K562 (cell line): ENCODE measurements around the gene CYBRD1. TPM values are rescaled to one million over a fixed set of nuclear protein-coding genes. Genes with fewer than 3 reads are reported as not detected.

Experiments
- CXXC5 ChIP-seq: fragments of 250-450 bp; sonication (Bioruptor Pico); IDR thresholded peaks from 2 replicates; pipeline ENCODE4 v1.8.0; 2022; ENCODE audit warnings: inconsistent platforms, mild to moderate bottlenecking, moderate library complexity
- ERF ChIP-seq: fragments of 450-650 bp; formaldehyde crosslinking; IDR thresholded peaks from 2 replicates; pipeline ENCODE4 v1.4.0; 2020; ENCODE audit warnings: mild to moderate bottlenecking, mixed read lengths
- GATA2 ChIP-seq: sonication (generic); formaldehyde crosslinking; IDR thresholded peaks from 2 replicates; pipeline ENCODE4 v1.4.0; 2020; ENCODE audit warnings: mild to moderate bottlenecking, missing genetic modification reagents
- GATAD2B ChIP-seq: fragments of 450-650 bp; IDR thresholded peaks from 2 replicates; pipeline ENCODE4 v1.6.1; 2017; ENCODE audit warnings: mild to moderate bottlenecking, borderline replicate concordance
- GTF2A2 ChIP-seq: IDR thresholded peaks from 2 replicates; pipeline ENCODE4 v1.6.1; 2016; ENCODE audit warnings: mild to moderate bottlenecking, missing genetic modification characterization, missing compliant biosample characterization
- HSF4 ChIP-seq: fragments of 250-450 bp; sonication (Bioruptor Pico); IDR thresholded peaks from 2 replicates; pipeline ENCODE4 v2.1.2; 2022; ENCODE audit warnings: mild to moderate bottlenecking, moderate library complexity, borderline replicate concordance
- LEF1 ChIP-seq: fragments of 450-650 bp; IDR thresholded peaks from 2 replicates; pipeline ENCODE4 v1.6.1; 2016; ENCODE audit warnings: mild to moderate bottlenecking
- PHF8 ChIP-seq: fragments of 200-600 bp; sonication (generic); IDR thresholded peaks from 2 replicates; pipeline ENCODE4 v1.6.1; 2012; ENCODE audit warnings: mixed run types, mild to moderate bottlenecking, inconsistent platforms, low read length, moderate library complexity, borderline replicate concordance
- POU5F1 ChIP-seq: fragments of 150-350 bp; IDR thresholded peaks from 2 replicates; pipeline ENCODE4 v1.6.1; 2014; ENCODE audit warnings: borderline replicate concordance, low read length, low read depth, mild to moderate bottlenecking; ENCODE audit not compliant: partially characterized antibody
- SLC30A9 ChIP-seq: fragments of 250-450 bp; sonication (Bioruptor Pico); IDR thresholded peaks from 2 replicates; pipeline ENCODE4 v1.8.0; 2022; ENCODE audit warnings: mild to moderate bottlenecking, moderate library complexity
- SP1 ChIP-seq: sonication (generic); formaldehyde crosslinking; IDR thresholded peaks from 2 replicates; pipeline ENCODE4 v1.8.1; 2022; ENCODE audit warnings: mild to moderate bottlenecking, missing genetic modification reagents
- ZKSCAN8 ChIP-seq: fragments of 200-800 bp; sonication (Bioruptor generic); IDR thresholded peaks from 2 replicates; pipeline ENCODE4 v1.6.1; 2016; ENCODE audit warnings: missing genetic modification characterization, missing compliant biosample characterization
- ZNF699 ChIP-seq: fragments of 250-450 bp; sonication (Bioruptor Pico); IDR thresholded peaks from 2 replicates; pipeline ENCODE4 v1.8.0; 2021; ENCODE audit warnings: mild to moderate bottlenecking, moderate library complexity; ENCODE audit not compliant: insufficient replicate concordance
- ZNF717 ChIP-seq: fragments of 250-450 bp; sonication (Bioruptor Pico); IDR thresholded peaks from 2 replicates; pipeline ENCODE4 v1.5.0; 2021
- ZNF79 ChIP-seq: fragments of 250-450 bp; sonication (Bioruptor Pico); IDR thresholded peaks from 2 replicates; pipeline ENCODE4 v1.4.0; 2020; ENCODE audit warnings: low read depth, mild to moderate bottlenecking, moderate library complexity
- polyA plus RNA-seq, 8 experiments: library from polyadenylated mRNA; depleted of rRNA in 4 of 8; stranded (reverse) in 5 of 8; unstranded in 3 of 8; fragments of >200 nt; fragmentation: Nextera tagmentation in 2 of 8; fragmentation: Illumina TruSeq in 1 of 8; extraction: Ambion mirVana in 2 of 8; extraction: Trizol in 1 of 8; gene quantifications; 2 replicates each; pipeline versions ENCODE4 v1.2.1 to v1.2.3, GENCODE V29; 2011 to 2014; ENCODE audit warnings: inconsistent platforms in 1 of 8, missing spikeins in 1 of 8
- total RNA-seq, 7 experiments: library from RNA; depleted of rRNA in 6 of 7; stranded (reverse); fragments of >200 nt in 6 of 7; fragmentation: Illumina TruSeq in 2 of 7; extraction: Trizol in 2 of 7; gene quantifications; 2 replicates each; pipeline versions ENCODE4 v1.2.1 to v1.2.3, GENCODE V29; 2011 to 2021; ENCODE audit warnings: low replicate concordance in 1 of 7
- TF ChIP-seq, protein P1 (sequence below): sonication (generic); formaldehyde crosslinking; IDR thresholded peaks from 2 replicates; pipeline ENCODE4 v1.8.0; 2023; ENCODE audit warnings: missing genetic modification reagents, mild to moderate bottlenecking, borderline replicate concordance
- TF ChIP-seq, protein P2 (sequence below): IDR thresholded peaks from 2 replicates; pipeline ENCODE4 v1.6.1; 2014; ENCODE audit warnings: antibody characterized with exemption
- TF ChIP-seq, protein P3 (sequence below): sonication (generic); formaldehyde crosslinking; IDR thresholded peaks from 2 replicates; pipeline ENCODE4 v1.9.0; 2022; ENCODE audit warnings: mild to moderate bottlenecking, missing genetic modification reagents
- TF ChIP-seq, protein P4 (sequence below): fragments of 450-650 bp; formaldehyde crosslinking; IDR thresholded peaks from 2 replicates; pipeline ENCODE4 v1.4.0; 2020; ENCODE audit warnings: mild to moderate bottlenecking, moderate library complexity

Gene CYBRD1
- total and polyA plus RNA-seq, 9 of the 15 experiments (the other 6 are each of a cell fraction or from before 2014, with no cell fraction given) = 9.6 to 22.4 (median 15.6) TPM

DNA sequence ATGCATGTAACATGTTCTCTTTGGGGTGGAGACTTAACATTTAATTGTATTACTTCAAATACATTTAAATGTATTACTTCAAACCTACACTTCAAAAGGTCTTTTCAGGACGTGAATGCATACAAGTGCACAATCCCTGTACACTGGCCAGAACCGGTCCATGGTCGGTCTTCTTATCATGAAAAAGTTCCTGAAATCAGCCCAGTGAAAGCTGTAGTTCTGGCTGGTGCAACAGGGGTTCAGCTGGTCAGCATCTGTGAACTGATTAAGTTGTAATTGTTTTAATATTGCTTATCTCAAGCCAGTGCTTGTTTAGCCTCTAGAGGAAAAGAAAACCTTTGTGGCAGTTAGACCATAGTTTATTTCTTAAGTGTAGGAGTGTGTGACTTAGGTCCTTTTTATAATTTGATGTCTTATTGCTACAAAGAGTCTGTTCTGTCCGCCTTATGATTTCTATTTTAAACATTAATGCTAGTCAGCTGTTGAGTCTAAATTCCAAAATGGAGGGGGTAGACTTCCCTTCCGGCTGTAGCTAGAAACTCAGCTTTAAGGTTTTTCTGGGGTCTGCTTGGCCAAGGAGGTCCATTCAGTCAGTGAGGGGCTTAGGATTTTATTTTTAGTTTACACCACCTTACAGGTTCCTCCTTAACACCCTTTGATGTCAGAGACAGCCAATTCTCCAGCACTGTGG is 768 bp upstream of the CYBRD1 start (continued):
- TF ChIP-seq, protein P1, sequence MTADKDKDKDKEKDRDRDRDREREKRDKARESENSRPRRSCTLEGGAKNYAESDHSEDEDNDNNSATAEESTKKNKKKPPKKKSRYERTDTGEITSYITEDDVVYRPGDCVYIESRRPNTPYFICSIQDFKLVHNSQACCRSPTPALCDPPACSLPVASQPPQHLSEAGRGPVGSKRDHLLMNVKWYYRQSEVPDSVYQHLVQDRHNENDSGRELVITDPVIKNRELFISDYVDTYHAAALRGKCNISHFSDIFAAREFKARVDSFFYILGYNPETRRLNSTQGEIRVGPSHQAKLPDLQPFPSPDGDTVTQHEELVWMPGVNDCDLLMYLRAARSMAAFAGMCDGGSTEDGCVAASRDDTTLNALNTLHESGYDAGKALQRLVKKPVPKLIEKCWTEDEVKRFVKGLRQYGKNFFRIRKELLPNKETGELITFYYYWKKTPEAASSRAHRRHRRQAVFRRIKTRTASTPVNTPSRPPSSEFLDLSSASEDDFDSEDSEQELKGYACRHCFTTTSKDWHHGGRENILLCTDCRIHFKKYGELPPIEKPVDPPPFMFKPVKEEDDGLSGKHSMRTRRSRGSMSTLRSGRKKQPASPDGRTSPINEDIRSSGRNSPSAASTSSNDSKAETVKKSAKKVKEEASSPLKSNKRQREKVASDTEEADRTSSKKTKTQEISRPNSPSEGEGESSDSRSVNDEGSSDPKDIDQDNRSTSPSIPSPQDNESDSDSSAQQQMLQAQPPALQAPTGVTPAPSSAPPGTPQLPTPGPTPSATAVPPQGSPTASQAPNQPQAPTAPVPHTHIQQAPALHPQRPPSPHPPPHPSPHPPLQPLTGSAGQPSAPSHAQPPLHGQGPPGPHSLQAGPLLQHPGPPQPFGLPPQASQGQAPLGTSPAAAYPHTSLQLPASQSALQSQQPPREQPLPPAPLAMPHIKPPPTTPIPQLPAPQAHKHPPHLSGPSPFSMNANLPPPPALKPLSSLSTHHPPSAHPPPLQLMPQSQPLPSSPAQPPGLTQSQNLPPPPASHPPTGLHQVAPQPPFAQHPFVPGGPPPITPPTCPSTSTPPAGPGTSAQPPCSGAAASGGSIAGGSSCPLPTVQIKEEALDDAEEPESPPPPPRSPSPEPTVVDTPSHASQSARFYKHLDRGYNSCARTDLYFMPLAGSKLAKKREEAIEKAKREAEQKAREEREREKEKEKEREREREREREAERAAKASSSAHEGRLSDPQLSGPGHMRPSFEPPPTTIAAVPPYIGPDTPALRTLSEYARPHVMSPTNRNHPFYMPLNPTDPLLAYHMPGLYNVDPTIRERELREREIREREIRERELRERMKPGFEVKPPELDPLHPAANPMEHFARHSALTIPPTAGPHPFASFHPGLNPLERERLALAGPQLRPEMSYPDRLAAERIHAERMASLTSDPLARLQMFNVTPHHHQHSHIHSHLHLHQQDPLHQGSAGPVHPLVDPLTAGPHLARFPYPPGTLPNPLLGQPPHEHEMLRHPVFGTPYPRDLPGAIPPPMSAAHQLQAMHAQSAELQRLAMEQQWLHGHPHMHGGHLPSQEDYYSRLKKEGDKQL (CRISPR knock-in tag) = peak; percentile 54; the same call in 1 of the 2 replicates
- TF ChIP-seq ZNF79 (no peak), SP1 (CRISPR knock-in tag) (0 out of 2 replicates have a peak, but pooled peaks have one; percentile 8), CXXC5 (CRISPR knock-in tag) (0 out of 2 replicates have a peak, but pooled peaks have one; percentile 10), LEF1 (peak; percentile 25; the same call in 1 of the 2 replicates), ZKSCAN8 (CRISPR knock-in tag) (0 out of 2 replicates have a peak, but pooled peaks have one; percentile 54), ERF (CRISPR knock-in tag) (peak; percentile 35; the same call in 1 of the 2 replicates), GTF2A2 (tag) (no peak), GATA2 (CRISPR knock-in tag) (0 out of 2 replicates have a peak, but pooled peaks have one; percentile 15), ZNF699 (CRISPR knock-in tag) (no peak), HSF4 (CRISPR knock-in tag) (no peak), SLC30A9 (CRISPR knock-in tag) (no peak), POU5F1 (no peak), GATAD2B (peak; percentile 57; the same call in 1 of the 2 replicates), ZNF717 (CRISPR knock-in tag) (0 out of 2 replicates have a peak, but pooled peaks have one; percentile 47), PHF8 (no peak)
- TF ChIP-seq, protein P2, sequence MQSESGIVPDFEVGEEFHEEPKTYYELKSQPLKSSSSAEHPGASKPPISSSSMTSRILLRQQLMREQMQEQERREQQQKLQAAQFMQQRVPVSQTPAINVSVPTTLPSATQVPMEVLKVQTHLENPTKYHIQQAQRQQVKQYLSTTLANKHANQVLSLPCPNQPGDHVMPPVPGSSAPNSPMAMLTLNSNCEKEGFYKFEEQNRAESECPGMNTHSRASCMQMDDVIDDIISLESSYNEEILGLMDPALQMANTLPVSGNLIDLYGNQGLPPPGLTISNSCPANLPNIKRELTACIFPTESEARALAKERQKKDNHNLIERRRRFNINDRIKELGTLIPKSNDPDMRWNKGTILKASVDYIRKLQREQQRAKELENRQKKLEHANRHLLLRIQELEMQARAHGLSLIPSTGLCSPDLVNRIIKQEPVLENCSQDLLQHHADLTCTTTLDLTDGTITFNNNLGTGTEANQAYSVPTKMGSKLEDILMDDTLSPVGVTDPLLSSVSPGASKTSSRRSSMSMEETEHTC = no peak
- TF ChIP-seq, protein P3, sequence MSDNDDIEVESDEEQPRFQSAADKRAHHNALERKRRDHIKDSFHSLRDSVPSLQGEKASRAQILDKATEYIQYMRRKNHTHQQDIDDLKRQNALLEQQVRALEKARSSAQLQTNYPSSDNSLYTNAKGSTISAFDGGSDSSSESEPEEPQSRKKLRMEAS (CRISPR knock-in tag) = no peak
- TF ChIP-seq, protein P4, sequence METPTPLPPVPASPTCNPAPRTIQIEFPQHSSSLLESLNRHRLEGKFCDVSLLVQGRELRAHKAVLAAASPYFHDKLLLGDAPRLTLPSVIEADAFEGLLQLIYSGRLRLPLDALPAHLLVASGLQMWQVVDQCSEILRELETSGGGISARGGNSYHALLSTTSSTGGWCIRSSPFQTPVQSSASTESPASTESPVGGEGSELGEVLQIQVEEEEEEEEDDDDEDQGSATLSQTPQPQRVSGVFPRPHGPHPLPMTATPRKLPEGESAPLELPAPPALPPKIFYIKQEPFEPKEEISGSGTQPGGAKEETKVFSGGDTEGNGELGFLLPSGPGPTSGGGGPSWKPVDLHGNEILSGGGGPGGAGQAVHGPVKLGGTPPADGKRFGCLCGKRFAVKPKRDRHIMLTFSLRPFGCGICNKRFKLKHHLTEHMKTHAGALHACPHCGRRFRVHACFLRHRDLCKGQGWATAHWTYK = no peak; the same call in 1 of the 2 replicates
